Nephron progenitor cell (in vitro differentiated cells): ENCODE measurements around the gene SMARCAL1.

ENCODE experiments used
- DNase-seq: peaks from one replicate; pipeline ENCODE4 v3.0.0; 2021
- H3K27ac Mint-ChIP-seq: 2 replicates; pipeline ENCODE4 v1.8.0; 2021; ENCODE audit warnings: mild to moderate bottlenecking, moderate library complexity, mixed read lengths
- H3K27me3 Mint-ChIP-seq: 2 replicates; pipeline ENCODE4 v1.8.0; 2021; ENCODE audit warnings: mild to moderate bottlenecking, low read depth, mixed read lengths; ENCODE audit not compliant: poor library complexity
- H3K36me3 Mint-ChIP-seq: 2 replicates; pipeline ENCODE4 v1.8.0; 2021; ENCODE audit warnings: low read depth, mixed read lengths
- H3K4me1 Mint-ChIP-seq: 2 replicates; pipeline ENCODE4 v1.8.0; 2021; ENCODE audit warnings: mixed read lengths
- H3K4me3 Mint-ChIP-seq: 2 replicates; pipeline ENCODE4 v1.8.0; 2021; ENCODE audit warnings: mild to moderate bottlenecking, moderate library complexity, mixed read lengths
- H3K9me3 Mint-ChIP-seq: 2 replicates; pipeline ENCODE4 v1.8.0; 2021; ENCODE audit warnings: mild to moderate bottlenecking, moderate library complexity, mixed read lengths
- TF ChIP-seq, protein P1 (sequence below): fragments of 200-600 bp; sonication (generic); IDR thresholded peaks from 2 replicates; pipeline ENCODE4 v1.5.0; 2021; ENCODE audit warnings: antibody characterized with exemption

The SMARCAL1 gene

DNA sequence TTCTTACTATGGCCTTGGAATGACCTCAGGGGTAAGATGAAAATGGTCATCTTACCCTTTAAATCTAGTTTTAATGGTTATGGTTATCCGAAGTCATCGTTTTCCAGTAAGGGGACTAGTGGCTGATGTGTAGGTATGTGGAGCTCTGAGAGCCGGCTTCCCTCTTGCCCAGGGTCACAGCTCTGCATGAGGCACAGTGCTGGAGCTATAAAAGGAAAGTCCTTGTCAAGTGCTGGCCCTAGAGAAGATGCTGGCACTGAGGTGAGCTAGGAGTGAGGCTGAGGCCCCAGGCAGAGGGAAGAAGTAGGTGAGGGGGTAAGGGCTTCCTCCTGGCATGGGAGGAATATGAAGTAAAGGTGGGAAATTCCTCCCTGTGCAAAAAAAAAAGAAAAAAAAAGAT is 35.0 kb downstream of the SMARCAL1 start:
- DNase-seq: no peak
- Mint-ChIP-seq H3K9me3 (peaks cover 13% of the 10 kb centered on the region), H3K4me3 (no peak overlapping the region), H3K36me3 (peaks cover 87% of the 10 kb centered on the region), H3K27me3 (peaks cover 7% of the 10 kb centered on the region), H3K4me1 (peaks cover 21% of the 10 kb centered on the region), H3K27ac (no peak overlapping the region)
- TF ChIP-seq, protein P1, sequence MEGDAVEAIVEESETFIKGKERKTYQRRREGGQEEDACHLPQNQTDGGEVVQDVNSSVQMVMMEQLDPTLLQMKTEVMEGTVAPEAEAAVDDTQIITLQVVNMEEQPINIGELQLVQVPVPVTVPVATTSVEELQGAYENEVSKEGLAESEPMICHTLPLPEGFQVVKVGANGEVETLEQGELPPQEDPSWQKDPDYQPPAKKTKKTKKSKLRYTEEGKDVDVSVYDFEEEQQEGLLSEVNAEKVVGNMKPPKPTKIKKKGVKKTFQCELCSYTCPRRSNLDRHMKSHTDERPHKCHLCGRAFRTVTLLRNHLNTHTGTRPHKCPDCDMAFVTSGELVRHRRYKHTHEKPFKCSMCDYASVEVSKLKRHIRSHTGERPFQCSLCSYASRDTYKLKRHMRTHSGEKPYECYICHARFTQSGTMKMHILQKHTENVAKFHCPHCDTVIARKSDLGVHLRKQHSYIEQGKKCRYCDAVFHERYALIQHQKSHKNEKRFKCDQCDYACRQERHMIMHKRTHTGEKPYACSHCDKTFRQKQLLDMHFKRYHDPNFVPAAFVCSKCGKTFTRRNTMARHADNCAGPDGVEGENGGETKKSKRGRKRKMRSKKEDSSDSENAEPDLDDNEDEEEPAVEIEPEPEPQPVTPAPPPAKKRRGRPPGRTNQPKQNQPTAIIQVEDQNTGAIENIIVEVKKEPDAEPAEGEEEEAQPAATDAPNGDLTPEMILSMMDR: no peak

DNA sequence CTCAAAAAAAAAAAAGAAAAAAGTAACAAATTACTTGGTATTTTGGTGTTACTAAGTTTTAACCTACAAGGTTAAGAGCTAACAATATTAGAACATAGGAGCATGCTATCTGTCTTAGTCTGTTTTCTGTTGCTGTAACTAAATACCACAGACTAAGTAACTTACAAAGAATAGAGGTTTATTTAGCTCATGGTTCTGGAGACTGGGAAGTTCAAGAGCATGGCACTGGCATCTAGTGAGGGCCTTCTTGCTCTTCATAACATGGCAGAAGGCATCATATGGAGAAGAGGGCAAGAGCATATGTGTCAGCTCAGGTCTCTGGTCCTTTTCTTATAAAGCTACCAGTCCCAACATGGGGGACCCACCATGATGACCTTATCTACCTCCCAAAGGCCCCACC is 36.5 kb downstream of the SMARCAL1 start:
- DNase-seq: no peak
- TF ChIP-seq, protein P1: no peak
- peaks cover 95% of the 10 kb centered on the region for H3K36me3 Mint-ChIP-seq
- H3K4me3 Mint-ChIP-seq: no peak overlapping the region
- peaks cover 21% of the 10 kb centered on the region for H3K4me1 Mint-ChIP-seq
- H3K9me3 Mint-ChIP-seq: peaks cover 18% of the 10 kb centered on the region
- H3K27ac Mint-ChIP-seq: no peak overlapping the region
- H3K27me3 Mint-ChIP-seq: peaks cover 7% of the 10 kb centered on the region

DNA sequence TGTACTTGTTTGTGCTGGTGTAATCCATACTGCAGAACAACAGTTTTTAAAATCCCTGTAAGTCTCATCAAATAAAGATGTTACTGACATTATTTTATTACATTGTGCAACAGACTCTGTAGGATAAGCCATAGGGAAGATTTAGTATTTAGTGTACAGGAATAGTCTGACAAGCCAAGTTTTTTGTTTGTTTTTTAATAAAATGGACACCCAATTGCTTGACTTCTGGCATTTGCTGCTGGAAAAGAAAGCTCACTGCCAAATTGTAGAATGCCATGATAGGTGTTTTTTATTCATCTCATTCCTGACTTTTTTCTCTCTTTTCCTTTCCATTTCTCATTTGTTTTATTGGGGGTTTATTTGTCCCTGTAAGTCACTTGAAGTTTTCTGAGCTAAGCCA is 38.1 kb downstream of the SMARCAL1 start:
- no peak overlapping the region for H3K4me3 Mint-ChIP-seq
- no peak for DNase-seq
- H3K9me3 Mint-ChIP-seq: peaks cover 33% of the 10 kb centered on the region
- peaks cover 100% of the 10 kb centered on the region for H3K36me3 Mint-ChIP-seq
- peaks cover 2% of the 10 kb centered on the region for H3K27me3 Mint-ChIP-seq
- H3K27ac Mint-ChIP-seq: no peak overlapping the region
- TF ChIP-seq, protein P1: no peak
- H3K4me1 Mint-ChIP-seq: peaks cover 13% of the 10 kb centered on the region

DNA sequence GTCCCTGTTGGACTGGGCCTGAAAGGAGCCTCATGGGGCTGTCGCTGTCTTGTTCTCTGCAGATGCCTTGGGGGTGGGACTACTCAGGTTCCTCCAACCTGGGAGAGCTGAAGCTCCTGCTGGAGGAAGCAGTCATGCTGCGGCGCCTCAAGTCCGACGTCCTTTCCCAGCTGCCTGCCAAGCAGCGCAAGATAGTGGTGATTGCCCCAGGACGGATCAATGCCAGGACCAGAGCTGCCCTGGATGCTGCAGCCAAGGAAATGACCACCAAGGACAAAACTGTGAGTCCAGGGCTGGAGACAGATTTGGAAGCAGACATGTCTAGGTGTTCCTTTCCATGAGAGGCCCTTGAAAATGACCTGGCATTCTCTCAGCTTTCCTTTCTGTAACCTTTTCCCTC is 38.5 kb downstream of the SMARCAL1 start:
- H3K27ac Mint-ChIP-seq: no peak overlapping the region
- peaks cover 38% of the 10 kb centered on the region for H3K9me3 Mint-ChIP-seq
- H3K4me3 Mint-ChIP-seq: no peak overlapping the region
- H3K36me3 Mint-ChIP-seq: peaks cover 100% of the 10 kb centered on the region
- TF ChIP-seq, protein P1: no peak
- DNase-seq: no peak
- H3K4me1 Mint-ChIP-seq: peaks cover 8% of the 10 kb centered on the region
- H3K27me3 Mint-ChIP-seq: peaks cover 2% of the 10 kb centered on the region

DNA sequence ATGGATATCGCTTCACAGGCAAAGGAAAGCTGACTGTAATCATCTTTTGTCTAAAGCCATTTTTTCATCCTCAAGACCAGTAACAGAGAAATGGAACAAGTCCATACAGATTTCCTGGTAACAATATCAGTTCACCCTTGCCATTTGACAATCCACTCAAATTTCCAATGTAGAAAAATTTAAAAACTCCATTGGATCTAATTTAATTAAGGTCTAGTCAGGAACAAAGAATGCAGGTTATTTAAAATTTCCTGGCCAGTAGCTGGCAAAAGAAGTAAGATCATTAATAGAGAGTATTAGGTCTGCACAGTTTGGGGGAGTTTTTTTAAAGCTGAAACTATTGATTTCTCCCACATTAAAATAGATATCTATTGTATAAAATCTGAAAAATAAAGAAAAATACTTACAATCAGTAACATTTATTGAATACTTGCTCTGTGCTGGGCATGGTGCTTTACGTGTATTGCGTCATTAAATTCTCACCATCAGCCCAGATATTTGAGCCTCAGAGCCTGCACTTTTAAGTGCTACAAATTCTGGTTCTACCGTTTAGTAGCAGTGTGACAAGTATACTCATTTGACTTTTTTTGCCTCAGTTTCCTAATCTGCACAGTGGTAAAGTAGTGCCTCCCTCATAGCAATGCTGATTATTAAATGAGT is 41.8 kb downstream of the SMARCAL1 start:
- Mint-ChIP-seq H3K27ac (no peak overlapping the region), H3K27me3 (no peaks in the 10 kb centered on the region), H3K9me3 (peaks cover 53% of the 10 kb centered on the region), H3K36me3 (peaks cover 90% of the 10 kb centered on the region), H3K4me3 (no peak overlapping the region), H3K4me1 (no peaks in the 10 kb centered on the region)
- TF ChIP-seq, protein P1: no peak
- no peak for DNase-seq

DNA sequence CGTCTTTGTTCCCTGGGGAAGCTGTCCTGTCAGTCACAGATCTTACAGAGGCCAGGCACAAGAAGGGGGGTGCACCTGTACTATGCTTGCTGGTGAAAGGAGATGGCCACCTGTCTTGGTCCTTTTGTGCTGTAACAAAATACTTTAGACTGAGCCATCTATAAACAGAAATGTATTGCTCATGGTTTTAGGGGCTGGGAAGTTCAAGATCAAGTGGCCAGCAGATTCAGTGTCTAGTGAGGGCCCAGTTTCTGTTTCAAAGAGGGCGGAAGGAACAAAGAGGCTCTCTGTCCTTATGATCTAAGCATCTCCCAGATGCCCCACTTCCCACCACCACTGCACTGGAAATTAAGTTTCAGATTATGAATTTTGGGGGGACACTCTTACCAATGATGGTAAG is 50.9 kb downstream of the SMARCAL1 start:
- Mint-ChIP-seq H3K9me3 (peaks cover 15% of the 10 kb centered on the region), H3K27me3 (no peaks in the 10 kb centered on the region), H3K4me1 (peaks cover 38% of the 10 kb centered on the region), H3K36me3 (peaks cover 50% of the 10 kb centered on the region), H3K4me3 (no peak overlapping the region), H3K27ac (peak overlapping the region; percentile 45)
- TF ChIP-seq, protein P1: no peak
- no peak for DNase-seq
